ENCODE data around the gene KLHL36.

DNA sequence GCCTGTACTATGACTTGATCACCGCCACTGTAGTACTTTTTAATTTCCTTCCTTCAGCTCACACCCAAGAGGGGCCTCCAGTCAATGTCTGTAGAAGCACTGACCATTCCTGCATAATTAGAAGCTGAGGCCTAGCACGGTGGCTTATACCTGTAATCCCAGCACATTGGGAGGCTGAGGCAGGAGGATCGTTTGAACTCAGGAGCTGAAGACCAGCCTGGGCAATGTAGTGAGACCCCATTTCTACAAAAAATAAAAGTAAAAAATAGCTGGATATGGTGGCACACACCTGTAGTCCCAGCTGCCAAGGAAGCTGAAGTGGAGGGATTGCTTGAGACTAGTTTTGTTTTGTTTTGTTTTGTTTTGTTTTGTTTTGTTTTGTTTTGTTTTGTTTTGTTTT lies 5.9 kb downstream of the KLHL36 start:
- TF ChIP-seq FOXA3 (CRISPR knock-in tag; conservative IDR thresholded peaks at IDR 0.05 in 1 of 2, IDR thresholded peaks at IDR 0.05 in 1 of 2) (no peak), SP1 (CRISPR knock-in tag; IDR thresholded peaks at IDR 0.05) (no peak)
